T1000 (cell line): Measurements from ENCODE around the gene ACR.
"Not testable (repeated sequence)": the region's sequence is repeated elsewhere in the genome, so short reads cannot be mapped to it uniquely, and the experiment has no call there.

Experiments
- DNase-seq: peaks from one replicate; lab custom pipeline; 2025; ENCODE audit warnings: mixed read lengths; lab: John Stamatoyannopoulos, UW

The ACR gene

GRCh38 chr22:50732681-50733080, 5.3 kb upstream of the ACR start:
- DNase-seq: no peak

DNA sequence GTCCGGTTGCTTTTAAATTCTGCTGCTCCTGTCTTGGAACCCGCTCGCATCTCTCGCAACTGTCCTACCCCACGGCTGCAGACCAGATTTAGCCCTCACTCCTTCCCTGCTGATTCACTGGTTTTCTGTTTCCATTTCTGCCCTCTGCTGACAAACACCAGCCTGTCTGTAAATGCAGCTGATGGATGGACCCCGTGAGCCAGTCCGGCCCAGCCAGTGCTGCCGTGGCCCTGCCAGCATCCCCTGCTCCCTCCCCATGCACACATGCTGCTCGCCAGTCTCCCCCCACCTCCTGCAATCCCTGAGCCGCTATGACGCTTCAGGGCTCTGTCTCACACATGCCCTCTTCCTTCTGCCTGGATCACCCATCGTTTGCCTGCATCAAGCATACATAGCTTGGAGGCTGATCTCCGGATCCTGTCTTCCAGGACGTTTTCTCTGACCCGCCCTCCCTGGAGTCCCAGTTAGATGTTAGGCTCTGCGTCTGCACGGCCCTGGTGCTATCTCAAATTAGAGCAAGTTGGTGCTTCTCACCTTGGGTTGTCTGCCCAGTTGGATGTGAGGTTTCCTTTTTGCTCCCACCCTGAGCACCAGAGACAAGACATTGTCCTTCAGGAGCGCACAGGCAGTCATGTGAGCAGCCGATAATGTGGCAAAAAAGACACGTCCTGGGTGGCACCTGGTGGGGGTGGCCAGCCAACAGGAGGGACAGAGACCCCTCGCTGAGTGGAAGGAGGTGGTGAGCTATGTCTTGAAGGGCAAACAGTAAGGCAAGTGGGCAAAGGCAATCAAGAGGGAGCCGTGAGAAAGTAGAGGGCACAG, 4.3 kb upstream of the ACR start:
- DNase-seq: no peak

- no peak for DNase-seq
These were observed 3.6 kb upstream of the ACR start for GRCh38 chr22:50734343-50734771.

- no peak for DNase-seq
These were observed 2.8 kb upstream of the ACR start for GRCh38 chr22:50734986-50735738.

DNA sequence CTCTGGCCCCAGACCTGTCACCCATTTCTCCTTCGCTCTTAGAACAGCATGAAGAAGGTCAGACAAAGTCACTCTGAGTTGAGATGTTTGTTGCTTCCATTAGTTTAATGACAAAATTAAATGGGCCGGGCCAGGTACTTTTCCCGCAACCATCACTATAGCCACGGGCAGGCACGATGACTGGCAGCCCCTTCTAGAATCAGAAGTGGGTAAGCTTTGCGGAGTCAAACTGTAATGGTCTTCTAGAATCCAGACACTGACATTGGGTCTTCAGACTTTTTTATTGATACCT, 2.3 kb upstream of the ACR start:
- no peak for DNase-seq

GRCh38 chr22:50738649-50739227, 734 bp downstream of the ACR start:
- no peak for DNase-seq

- no peak for DNase-seq
These were observed 1.3 kb downstream of the ACR start for GRCh38 chr22:50739279-50739691.

DNA sequence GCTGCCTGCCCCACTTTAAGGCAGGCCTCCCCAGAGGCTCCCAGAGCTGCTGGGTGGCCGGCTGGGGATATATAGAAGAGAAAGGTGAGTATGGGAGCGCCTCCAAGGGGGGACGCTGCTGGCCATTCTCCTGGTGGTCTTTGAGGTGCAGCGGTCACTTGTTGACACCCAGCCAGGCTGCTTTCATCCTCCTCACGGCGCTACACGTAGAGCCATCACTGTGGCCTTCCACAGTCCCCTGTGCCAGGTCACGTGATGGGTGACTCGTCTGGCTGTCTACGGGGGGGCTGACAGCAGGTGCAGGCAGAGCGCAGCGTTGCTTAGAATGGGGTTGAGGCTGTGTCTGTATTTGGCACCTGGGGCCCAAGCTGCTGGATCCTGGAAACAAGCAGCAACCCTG, 1.9 kb downstream of the ACR start:
- no peak for DNase-seq

- DNase-seq: not testable (repeated sequence)
These were observed 2.7 kb downstream of the ACR start for GRCh38 chr22:50740714-50741113.

DNA sequence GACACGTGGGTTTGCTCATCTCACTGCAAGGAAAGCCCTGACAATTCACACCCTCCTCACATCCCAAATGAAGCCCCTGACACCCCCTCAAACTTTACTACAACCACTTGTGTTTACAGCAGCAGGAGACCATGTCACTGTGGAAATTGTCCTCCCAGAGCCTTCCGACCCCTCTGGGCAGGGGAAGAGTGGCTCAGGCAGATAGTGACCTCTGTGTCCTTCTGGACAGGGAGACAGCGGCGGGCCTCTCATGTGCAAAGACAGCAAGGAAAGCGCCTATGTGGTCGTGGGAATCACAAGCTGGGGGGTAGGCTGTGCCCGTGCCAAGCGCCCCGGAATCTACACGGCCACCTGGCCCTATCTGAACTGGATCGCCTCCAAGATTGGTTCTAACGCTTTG, 6.4 kb downstream of the ACR start:
- DNase-seq: not testable (repeated sequence)

GRCh38 chr22:50747521-50747920, 9.5 kb downstream of the ACR start:
- not testable (repeated sequence) for DNase-seq

- not testable (repeated sequence) for DNase-seq
These were observed 10.6 kb downstream of the ACR start for GRCh38 chr22:50748630-50749029.

GRCh38 chr22:50749302-50750074, 11.5 kb downstream of the ACR start:
- DNase-seq: not testable (repeated sequence)

DNA sequence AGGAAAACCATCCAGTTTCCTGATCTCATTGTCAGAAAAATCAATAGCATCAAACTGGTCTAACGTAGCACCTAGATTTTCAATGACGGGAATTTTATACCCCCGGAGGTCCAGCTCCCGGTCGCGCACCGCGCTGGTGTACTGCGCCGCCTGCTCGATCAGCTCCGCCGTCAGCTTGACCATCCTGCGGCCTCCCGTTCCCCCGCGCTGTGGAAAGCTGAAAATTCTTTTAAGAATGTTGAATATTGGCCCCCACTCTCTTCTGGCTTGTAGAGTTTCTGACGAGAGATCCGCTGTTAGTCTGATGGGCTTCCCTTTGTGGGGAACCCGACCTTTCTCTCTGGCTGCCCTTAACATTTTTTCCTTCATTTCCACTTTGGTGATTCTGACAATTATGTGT, 17.2 kb downstream of the ACR start:
- DNase-seq: not testable (repeated sequence)

- not testable (repeated sequence) for DNase-seq
These were observed 18.4 kb downstream of the ACR start for GRCh38 chr22:50756406-50756805.

GRCh38 chr22:50756949-50757491, 19.0 kb downstream of the ACR start:
- peak; percentile 16 for DNase-seq

DNA sequence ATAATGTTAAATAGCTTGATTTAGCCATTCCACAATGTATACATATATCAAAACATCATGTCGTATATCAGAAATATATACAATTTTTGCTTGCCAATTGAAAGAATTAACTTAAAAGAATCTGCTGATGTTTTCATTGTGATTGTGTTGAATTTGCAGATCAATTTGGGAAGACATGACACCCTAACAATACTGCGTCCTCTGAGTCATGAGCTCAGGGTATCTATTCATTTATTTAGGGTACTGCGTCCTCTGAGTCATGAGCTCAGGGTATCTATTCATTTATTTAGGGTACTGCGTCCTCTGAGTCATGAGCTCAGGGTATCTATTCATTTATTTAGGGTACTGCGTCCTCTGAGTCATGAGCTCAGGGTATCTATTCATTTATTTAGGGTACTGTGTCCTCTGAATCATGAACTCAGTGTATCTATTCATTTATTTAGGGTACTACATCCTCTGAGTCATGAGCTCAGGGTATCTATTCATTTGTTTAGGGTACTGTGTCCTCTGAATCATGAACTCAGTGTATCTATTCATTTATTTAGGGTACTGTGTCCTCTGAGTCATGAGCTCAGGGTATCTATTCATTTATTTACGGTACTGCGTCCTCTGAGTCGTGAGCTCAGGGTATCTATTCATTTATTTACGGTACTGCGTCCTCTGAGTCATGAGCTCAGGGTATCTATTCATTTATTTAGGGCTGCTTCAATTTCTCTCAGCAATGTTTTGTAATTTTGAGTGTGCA, 21.8 kb downstream of the ACR start:
- not testable (repeated sequence) for DNase-seq

GRCh38 chr22:50761829-50762228, 23.8 kb downstream of the ACR start:
- DNase-seq: not testable (repeated sequence)

GRCh38 chr22:50764288-50764687, 26.3 kb downstream of the ACR start:
- not testable (repeated sequence) for DNase-seq

- DNase-seq: not testable (repeated sequence)
These were observed 37.1 kb downstream of the ACR start for GRCh38 chr22:50775132-50775531.

- not testable (repeated sequence) for DNase-seq
These were observed 39.6 kb downstream of the ACR start for GRCh38 chr22:50777631-50778030.
